GM19193 (cell line): ENCODE measurements around the gene HERC6.

Experiments
- POLR2A ChIP-seq: IDR thresholded peaks from 4 replicates; pipeline ENCODE4 v1.6.1; 2011; ENCODE audit not compliant: insufficient read depth, insufficient read length; ENCODE audit errors: extremely low read depth

The HERC6 gene

GRCh38 chr4:88381123-88381522 lies 2.5 kb downstream of the HERC6 start:
- no peak for TF ChIP-seq POLR2A

- TF ChIP-seq POLR2A: no peak
Observed at GRCh38 chr4:88382621-88383020, 4.0 kb downstream of the HERC6 start.

- no peak for TF ChIP-seq POLR2A
Observed at GRCh38 chr4:88390128-88390527, 11.5 kb downstream of the HERC6 start.

GRCh38 chr4:88391703-88392102 lies 13.1 kb downstream of the HERC6 start:
- TF ChIP-seq POLR2A: no peak

GRCh38 chr4:88396681-88397080 lies 18.0 kb downstream of the HERC6 start:
- no peak for TF ChIP-seq POLR2A

- TF ChIP-seq POLR2A: no peak
Observed at GRCh38 chr4:88398381-88398780, 19.7 kb downstream of the HERC6 start.

- TF ChIP-seq POLR2A: no peak
Observed at GRCh38 chr4:88409206-88409605, 30.6 kb downstream of the HERC6 start.

GRCh38 chr4:88409789-88410188 lies 31.1 kb downstream of the HERC6 start:
- TF ChIP-seq POLR2A: no peak

- TF ChIP-seq POLR2A: no peak
Observed at GRCh38 chr4:88411491-88412096, 32.9 kb downstream of the HERC6 start.

GRCh38 chr4:88413801-88414200 lies 35.1 kb downstream of the HERC6 start:
- no peak for TF ChIP-seq POLR2A

- no peak for TF ChIP-seq POLR2A
Observed at GRCh38 chr4:88414755-88415154, 36.1 kb downstream of the HERC6 start.

- no peak for TF ChIP-seq POLR2A
Observed at GRCh38 chr4:88415982-88416381, 37.3 kb downstream of the HERC6 start.

GRCh38 chr4:88418411-88418810 lies 39.8 kb downstream of the HERC6 start:
- TF ChIP-seq POLR2A: no peak

- no peak for TF ChIP-seq POLR2A
Observed at GRCh38 chr4:88419874-88420273, 41.2 kb downstream of the HERC6 start.

- TF ChIP-seq POLR2A: no peak
Observed at GRCh38 chr4:88420844-88421243, 42.2 kb downstream of the HERC6 start.

- TF ChIP-seq POLR2A: no peak
Observed at GRCh38 chr4:88422403-88422802, 43.8 kb downstream of the HERC6 start.

GRCh38 chr4:88429401-88429800 lies 50.7 kb downstream of the HERC6 start:
- no peak for TF ChIP-seq POLR2A
